Stimulated activated CD4-positive, alpha-beta T cell treated with anti-CD3 and anti-CD28 coated beads, TNF-alpha, amount 100 ng/mL, for 1 hour (primary cell): ENCODE data around the gene SPP2.

ENCODE experiments used
- DNase-seq, 3 donors: peaks; one replicate each; pipeline ENCODE4 v3.0.0-alpha.2; 2020; ENCODE audit warnings: low read depth in 3 of 3, low spot score in 1 of 3

Gene SPP2, protein sequence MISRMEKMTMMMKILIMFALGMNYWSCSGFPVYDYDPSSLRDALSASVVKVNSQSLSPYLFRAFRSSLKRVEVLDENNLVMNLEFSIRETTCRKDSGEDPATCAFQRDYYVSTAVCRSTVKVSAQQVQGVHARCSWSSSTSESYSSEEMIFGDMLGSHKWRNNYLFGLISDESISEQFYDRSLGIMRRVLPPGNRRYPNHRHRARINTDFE

DNA sequence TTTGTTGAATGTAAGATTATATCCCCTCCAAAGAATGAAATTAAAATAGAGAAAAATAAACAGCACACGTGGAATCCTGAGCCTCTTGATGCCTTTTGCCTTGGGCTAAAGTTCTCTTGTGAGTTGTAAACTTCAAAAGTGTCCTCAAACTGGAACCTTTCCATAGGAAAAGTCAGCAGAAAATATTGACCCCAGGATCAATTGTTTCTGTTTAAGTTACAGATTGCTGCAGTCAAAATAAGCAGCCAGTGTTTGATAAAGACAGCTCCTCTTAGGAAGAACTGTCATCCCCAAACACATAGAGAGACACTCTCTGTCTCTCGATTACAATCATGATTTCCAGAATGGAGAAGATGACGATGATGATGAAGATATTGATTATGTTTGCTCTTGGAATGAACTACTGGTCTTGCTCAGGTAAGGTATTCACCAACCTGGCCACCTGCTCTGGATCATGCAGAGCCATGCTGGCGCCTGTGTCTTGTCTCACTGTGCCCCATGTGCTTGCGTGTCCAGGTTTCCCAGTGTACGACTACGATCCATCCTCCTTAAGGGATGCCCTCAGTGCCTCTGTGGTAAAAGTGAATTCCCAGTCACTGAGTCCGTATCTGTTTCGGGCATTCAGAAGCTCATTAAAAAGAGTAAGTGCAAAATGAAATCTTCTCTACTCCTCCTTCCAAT, at the start of gene SPP2:
Gene SPP2 (plus strand): TSS at position 248 of the 681 bp plus-strand sequence. CDS start 85 bp downstream, at position 333.
- DNase-seq = no peak

DNA sequence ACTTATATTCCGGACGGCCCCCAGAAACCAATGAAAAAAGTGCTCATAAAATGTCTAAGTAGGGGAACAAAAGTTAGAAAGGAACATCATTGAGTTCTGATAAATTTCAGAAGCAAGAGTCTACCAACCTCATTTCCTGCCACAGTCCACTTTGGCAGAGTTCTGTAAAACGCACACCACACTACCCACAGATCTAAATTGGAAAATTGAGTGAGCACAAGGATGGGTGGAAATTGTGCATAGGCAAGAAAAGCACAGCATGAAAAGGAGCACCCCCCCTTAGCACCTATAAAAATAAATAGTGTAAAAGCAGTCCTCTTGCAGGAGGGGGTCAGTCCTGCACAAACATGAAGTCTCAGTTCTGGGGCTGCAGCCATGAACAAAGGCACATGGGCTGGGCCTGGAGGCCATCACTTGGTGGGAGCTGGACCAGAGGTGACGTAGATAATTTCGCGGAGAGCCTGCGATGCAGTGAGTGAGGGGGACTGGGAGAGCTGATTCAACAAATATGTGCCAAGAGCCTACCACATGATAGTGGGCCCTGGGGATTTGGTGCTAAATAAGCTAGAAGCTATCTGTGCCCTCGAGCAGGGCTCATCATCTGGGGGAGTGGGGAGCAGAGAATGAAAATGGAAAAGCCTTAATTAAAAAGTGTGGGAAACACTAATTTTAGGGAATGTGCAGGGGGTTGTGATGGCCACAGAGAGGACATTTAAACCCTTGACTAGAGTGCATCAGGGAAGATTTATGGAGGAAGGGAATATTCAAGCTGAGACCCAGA, 48.9 kb upstream of the SPP2 start:
- DNase-seq = no peak

DNA sequence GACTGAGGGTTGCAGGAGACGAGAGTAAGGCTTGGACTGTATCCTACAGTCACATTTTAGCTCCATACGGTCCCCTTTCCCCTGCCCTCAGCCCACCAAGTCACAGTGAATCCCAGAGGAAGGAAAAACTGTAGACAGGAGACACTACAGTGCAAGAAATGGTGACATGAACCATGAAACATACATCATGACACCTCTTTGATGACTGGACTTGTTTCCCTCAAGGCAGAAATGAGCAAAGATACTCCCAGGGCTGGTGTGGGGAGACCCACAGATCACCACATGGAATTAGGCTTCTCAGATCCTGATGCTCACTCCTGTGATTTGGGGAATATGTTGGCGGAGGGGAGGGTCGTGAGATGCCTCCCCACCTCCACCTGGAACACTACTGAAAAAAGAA, 48.2 kb upstream of the SPP2 start:
- DNase-seq = no peak

DNA sequence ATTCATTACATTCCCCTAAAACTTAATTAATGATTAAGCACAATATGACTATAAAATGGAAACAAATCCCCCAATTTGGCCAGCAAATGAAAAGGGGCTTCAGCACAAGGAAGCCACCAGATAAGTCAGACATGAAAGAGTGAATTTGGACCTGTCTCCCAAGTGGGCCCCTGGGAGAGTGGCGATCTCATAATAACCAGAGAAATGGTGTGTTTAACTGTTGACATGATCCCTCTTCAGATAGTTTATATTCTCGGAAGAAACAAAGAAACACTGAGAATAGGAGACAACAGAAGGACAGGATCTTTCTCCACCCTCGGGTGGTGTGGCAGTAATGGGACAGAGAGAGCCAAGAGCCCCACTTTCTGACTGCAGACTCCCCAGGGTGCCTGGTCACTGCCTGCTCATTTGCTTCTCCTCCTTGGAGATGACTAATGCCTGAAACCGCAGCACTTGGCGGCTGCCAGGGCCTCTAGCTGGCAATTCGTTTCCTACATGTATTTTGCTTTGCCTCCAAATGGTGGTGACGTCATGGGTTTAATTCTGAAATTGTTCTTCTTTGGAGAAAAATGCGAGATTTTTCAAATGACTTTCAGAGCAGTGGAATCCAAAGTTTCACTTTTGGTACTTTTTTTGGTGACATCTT, 46.4 kb upstream of the SPP2 start:
- DNase-seq = no peak

DNA sequence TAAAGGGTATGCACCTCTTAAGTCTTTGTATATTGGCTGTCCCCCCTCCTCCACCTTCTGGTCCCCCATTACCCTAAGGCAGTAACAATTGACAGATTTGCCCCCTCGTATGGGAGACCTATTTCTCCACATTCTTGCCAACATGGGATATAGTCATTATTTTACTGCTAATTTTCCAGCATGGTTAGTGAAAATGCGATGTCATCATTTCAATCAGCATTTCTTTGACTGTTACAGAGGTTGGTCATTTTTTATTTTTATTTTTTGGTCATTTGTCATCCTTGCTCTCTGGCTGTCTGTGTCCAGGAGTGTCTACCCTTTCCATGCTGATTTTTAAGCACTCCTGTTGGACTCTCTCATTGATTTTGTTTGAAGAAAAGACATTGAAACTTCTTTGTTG, 45.4 kb upstream of the SPP2 start:
- DNase-seq = no peak

DNA sequence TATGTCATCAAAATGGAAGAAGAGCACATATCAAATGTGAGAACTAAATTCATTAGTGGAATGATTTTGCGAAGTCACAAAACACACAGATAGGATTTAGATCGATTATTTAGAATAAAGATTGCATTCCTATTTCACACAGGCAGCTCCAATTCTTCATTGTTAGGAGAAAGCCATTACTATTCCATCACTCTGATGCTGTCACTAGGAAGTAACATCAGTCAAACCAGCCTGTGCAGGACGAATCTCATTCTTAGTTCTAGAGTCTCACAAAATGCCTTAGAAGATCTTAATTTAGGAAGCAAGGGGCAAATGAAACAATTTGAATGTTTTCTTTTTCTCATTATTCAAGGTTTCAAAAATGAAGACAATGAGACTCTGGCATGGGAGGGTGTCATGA, 44.0 kb upstream of the SPP2 start:
- no peak for DNase-seq

DNA sequence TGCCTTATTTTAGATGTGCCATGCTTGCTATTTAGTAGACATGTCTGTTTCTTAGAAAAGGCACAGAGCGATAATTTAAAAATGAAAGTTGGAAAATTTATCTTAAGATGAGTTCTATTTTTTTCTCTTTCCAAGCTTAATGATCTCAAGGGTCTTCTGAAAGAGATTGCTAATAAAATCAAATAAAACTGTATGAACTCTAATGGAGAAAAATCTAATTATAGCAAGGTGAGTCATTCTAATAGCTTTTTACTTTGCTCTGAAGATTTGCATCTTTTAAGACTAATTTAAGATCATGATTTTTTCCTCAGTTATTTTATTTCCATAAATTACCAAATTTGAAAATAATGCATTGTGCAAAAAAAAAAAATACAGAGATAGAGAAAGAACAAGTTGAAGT, 36.1 kb upstream of the SPP2 start:
- DNase-seq = no peak

DNA sequence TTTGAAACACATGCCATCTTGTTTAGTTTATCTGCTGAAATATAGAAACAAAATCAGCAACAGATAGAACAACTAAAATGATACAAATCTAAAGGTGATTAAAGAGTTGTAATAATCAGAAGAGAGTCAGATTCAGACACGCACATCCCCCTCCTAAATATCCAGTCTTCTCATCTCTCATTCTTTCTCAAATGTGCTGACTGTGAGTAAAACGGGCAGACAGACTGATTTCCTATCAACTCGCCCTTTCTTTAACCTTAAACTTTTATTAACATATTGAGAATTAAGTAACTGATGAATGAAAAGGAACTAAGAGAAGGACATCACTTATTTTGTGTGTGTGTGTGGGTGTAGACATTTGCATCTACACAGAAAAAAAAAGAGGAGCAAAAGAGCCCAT, 34.6 kb upstream of the SPP2 start:
- DNase-seq = no peak

DNA sequence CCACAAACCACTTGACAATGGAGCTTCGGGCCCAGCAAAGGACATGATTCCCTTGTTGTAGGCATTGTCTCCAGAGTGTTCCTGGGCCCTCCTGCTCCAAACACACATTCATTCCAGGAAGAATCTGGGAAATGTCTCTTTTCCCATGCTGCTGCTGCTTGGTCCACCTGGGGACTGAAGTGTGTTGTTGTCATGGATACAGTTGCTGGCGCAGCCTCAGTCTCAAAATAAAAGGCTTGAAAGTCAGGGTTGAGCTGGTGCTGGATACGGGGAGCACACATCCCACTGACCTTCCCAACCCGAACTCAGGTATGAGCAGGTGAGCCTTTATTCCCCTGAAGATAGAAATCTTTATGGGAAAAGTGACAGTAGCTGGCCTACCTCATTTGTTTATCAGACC, 30.6 kb upstream of the SPP2 start:
- no peak for DNase-seq

DNA sequence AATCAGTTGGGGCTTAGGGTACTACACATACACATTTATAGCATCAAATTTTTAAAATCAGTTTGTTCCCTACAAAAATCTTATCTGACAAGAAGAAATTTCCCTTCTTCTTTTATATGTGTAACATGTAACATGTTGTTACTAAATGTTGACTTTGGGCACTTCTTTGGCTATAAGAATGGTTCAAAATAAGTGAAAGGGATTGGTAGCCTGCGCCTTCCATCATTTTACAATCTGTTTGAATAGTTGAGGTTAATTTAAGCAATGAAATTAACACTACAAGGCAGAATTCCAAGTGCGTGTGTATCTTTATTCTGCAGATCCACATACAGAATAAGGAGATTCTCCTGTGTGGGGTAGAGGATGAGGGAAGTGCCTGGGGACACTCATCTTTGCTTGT, 30.2 kb upstream of the SPP2 start:
- no peak for DNase-seq

DNA sequence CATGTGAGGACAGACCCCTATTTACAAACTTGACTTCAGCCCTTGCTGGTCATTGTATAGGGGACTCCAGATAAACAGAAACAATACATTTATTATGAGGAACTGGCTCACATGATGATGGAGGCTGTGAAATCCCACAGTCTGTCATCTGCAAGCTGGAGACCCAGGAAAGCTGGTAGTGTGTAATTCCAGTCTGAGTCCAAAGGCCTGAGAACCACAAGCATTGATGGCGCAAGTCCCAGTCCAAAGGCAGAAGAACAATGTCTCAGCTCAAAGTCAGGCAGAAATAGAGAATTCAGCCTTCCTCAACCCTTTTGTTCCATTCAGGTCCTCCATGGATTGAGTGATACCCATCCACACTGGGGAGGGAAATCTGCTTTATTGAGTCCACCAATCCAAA, 28.1 kb upstream of the SPP2 start:
- DNase-seq = no peak

DNA sequence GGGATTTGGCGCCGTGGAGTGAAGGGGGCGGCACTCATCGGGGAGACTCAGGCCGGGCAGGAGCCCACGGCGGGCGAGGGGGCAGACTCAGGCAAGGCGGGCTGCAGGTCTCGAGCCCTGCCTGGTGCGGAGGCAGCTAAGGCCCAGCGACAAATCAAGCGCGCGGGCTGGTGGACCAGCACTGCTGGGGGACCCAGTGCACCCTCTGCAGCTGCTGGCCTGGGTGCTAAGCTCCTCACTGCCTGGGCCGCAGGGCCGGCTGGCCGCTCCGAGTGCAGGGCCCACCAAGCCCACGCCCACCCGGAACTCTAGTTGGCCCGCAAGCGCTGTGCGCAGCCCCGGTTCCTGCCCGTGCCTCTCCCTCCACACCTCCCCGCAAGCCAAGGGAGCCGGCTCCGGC, 26.2 kb upstream of the SPP2 start:
- no peak for DNase-seq

DNA sequence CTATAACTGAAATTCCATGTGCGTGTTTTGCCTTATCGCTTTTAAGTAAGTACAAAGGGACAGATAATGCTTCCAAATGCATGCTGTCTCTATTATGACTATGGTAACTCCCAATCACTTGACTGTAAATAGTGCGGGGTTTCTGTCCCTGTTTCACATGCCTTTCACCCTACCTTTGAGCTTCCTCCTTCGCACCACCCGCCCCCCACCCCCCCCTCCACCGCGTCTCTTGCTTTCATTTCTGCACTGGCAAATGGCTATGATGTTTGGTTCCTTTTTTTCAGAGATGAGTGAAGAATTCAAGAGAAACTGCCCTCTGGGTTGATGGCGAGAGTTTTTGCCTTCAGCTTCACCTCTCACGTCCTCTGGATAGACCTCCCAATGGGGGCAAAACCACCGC, 25.0 kb upstream of the SPP2 start:
- no peak for DNase-seq

DNA sequence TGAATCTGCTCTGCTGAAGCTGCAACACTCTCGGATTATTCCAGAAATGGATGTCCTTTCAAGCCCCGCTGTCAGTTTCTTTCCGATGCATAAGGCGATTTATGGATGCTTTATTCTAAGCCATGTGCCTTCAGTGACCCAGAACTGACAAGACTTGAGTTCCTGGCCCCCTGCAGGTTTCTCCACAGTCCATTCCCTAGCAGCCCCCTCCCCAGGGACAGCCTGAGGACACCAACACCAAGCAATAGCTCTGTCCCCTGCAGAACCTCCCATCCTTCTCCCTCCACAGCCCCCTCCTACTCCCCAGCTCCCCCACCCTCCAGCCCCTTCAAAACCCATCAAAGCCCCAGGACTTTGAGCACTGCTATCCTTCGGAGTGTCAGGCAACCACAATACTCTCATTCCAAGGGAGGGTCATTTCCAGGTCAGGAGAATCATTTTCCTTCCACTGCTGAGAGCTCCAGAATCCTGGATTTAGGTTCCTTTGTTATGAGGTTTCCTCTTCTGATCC, 24.6 kb upstream of the SPP2 start:
- DNase-seq = no peak

DNA sequence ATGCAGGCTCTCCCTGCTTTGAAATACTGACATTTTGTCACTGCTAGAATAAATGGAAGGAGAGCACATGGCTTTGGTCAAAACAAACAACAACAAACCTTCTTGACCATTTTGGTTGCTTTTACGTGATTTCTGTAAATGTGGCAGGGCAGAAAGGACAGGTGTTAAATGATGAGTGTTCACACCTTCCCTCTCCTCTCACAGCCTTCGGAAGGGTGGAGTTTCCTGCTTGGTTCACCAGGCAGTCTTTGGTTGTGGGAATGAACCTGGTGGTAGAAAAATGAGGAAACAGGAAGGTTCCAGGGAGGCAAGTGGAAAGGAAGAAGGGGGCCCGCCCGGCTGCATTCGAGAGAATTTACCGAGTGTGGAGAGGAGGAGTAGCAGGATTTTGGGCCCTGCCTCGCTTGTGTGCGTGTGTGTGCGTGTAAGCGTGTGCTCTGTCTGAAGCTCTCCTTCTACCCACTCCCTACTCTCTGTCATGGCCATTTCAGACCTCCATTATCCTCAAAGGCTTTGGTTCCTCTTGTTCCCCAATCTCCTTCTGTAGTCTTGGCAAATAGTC, 23.7 kb upstream of the SPP2 start:
- no peak for DNase-seq

DNA sequence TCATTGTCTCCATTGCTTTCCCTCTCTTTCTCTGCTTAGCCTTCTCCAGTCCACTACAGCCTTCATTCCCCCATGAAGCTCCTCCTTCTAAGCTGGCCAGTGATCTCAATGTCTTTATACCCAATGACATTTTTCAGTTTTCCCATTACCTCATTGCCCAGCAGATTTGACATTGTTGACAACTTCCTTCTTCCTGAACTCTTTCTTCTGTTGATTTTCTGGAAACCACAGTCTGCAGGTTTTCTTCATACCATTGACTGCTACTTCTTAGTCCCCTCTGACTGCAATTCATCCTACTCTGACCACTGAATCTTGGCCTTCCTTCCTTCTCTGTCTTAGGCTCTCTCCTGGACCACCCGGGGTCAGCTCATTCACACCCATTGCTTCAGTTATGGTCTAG, 22.9 kb upstream of the SPP2 start:
- no peak for DNase-seq

DNA sequence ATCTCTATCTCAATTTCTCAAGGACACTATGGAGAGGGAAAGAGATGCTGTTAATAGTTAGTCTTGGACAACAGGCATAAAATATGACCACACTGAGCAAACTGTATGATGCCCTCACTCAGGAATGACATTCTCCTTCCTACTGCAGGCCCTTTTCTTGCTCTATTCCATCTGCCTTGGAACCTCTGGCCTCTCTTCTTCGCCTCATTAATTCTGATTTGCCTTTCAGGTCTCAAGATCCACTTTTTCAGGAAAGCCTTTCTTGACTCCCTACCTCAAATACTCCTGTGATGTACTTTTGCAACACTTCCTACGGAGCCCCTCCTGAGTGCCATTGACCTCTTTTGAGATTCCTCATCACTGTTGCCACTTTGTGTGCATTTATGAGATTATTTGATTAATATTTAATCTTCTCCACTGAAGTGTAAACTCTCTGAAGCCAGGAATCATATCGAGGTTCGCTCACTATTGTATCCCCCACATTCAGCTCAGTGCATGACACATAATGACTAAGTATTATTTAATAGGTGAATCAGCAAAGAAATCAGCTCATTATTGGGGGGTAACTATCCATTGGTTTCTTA, 21.3 kb upstream of the SPP2 start:
- no peak for DNase-seq

DNA sequence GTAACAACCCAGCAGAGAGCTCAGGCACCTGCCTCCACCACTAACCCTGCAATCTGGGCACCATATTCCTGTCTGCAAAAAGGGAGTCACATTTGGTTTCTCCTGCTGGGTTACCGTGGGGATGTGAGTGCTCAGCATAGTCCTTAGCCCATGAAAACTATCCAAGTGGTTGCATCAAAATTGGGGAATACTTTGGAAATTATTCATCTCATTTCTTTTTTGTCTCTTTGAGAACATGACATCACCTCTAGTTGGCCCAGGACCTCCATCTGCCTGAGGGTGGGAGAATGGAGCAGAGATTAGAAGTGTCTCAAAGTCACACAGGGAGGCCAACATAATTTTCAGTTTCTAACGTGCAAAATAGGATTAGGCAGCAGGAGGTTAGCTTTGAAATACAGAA, 19.3 kb upstream of the SPP2 start:
- no peak for DNase-seq

DNA sequence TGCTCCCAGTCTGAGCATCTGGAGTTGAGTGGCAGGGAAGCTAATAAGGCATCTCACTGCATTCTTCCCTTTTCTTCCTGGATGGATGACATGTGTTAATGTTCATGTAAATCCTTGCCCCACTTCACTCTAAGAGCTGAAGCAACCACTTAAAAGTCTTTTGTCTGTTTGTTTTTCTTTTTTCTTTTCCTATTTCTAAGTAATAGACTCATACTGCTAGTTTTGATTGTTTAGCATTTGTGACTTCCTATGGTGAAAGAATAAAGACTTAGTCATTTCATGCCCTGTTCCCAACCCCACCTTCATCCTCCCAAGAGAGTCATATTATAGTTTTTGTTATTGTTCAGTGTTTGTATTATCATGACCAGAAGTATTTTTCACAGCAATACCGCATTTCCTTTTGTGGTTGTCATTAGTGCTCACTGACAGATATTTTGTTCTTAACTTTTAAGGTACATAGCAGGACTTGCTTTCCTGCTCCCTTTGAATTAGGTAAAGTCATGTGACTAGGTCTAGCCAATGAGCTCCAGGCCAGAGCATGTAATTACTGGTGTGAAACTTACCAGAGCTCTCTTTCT, 18.1 kb upstream of the SPP2 start:
- DNase-seq = no peak

DNA sequence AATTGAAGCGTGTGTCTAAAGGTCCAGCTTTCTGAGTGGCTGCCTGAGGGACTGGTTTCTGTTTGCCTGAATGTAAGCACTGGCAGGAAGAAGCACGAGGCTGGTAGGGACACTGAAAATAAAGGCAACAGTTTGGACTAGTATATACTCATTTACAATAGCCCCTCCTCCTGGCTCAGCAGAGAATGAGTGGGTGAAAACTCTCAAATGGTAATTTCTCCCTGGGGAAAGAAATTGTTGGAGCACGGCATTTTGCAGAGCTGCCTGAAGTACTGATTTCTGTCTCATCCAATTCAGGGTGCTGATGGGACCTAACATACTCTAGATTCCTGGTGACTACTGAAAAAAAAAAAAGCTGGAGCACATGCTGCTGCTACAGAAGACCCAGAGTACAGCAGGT, 17.3 kb upstream of the SPP2 start:
- no peak for DNase-seq

DNA sequence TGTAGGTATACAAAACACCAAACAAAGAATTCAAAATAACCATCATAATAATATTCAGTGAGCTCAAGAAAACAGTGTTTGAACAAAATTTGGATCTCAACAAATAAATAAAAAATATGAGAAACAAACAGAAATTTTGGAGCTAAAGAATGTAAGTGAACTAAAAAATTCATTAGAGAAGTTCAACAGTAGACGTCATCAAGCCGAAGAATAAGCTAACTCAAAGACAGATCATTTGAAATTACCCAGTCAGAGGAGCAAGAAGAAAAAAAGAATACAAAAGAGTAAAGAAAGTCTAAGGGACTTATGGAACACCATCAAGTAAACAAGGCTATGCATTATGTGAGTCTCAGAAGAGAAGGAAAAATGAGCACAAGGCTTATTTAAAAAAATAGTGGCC, 16.6 kb upstream of the SPP2 start:
- no peak for DNase-seq
